Astrocyte (in vitro differentiated cells and primary cell): Measurements from ENCODE around the gene THBS4. TPM values are rescaled to one million over a fixed set of nuclear protein-coding genes. Genes with fewer than 3 reads are reported as not detected.
"Not testable (repeated sequence)": the region's sequence is repeated elsewhere in the genome, so short reads cannot be mapped to it uniquely, and the experiment has no call there.

Experiments
- DNase-seq: peaks from one replicate; pipeline ENCODE4 v3.0.0-alpha.2; 2010; ENCODE audit warnings: low read depth
- FAIRE-seq: peaks from 2 replicates; lab custom pipeline; 2011; peaks lifted over from hg19 to GRCh38; lab: Jason Lieb, UNC
- H2AFZ ChIP-seq: 2 replicates; pipeline ENCODE4 v1.6.0; 2012; ENCODE audit warnings: low read depth, low read length, inconsistent platforms
- H3K27ac ChIP-seq: 2 replicates; pipeline ENCODE4 v1.5.1; 2011; ENCODE audit warnings: low read depth, low read length, inconsistent platforms
- H3K27me3 ChIP-seq: 2 replicates; pipeline ENCODE4 v1.6.0; 2011; ENCODE audit warnings: low read length, inconsistent platforms; ENCODE audit not compliant: insufficient read depth
- H3K36me3 ChIP-seq: 2 replicates; pipeline ENCODE4 v1.5.1; 2011; ENCODE audit warnings: low read length, inconsistent platforms; ENCODE audit not compliant: insufficient read depth
- H3K4me1 ChIP-seq: 2 replicates; pipeline ENCODE4 v1.5.1; 2011; ENCODE audit warnings: low read length, inconsistent platforms; ENCODE audit not compliant: insufficient read depth
- H3K4me2 ChIP-seq: 2 replicates; pipeline ENCODE4 v1.6.0; 2012; ENCODE audit warnings: low read length, inconsistent platforms
- H3K4me3 ChIP-seq: 2 replicates; pipeline ENCODE4 v1.5.1; 2011; ENCODE audit warnings: low read depth, mild to moderate bottlenecking, low read length, inconsistent platforms; ENCODE audit not compliant: insufficient read depth
- H3K79me2 ChIP-seq: 2 replicates; pipeline ENCODE4 v1.6.0; 2012; ENCODE audit warnings: mild to moderate bottlenecking, low read length, inconsistent platforms; ENCODE audit not compliant: insufficient read depth
- H3K9ac ChIP-seq: 2 replicates; pipeline ENCODE4 v1.6.0; 2012; ENCODE audit warnings: mild to moderate bottlenecking, low read length, inconsistent platforms
- H3K9me3 ChIP-seq: 2 replicates; pipeline ENCODE4 v1.5.1; 2012; ENCODE audit warnings: low read depth, mild to moderate bottlenecking, low read length, inconsistent platforms; ENCODE audit not compliant: insufficient read depth
- H4K20me1 ChIP-seq: 2 replicates; pipeline ENCODE4 v1.6.0; 2012; ENCODE audit warnings: low read length, inconsistent platforms; ENCODE audit not compliant: insufficient read depth
- H3K27ac Mint-ChIP-seq: one replicate; pipeline ENCODE4 v1.8.0; 2021; ENCODE audit warnings: mild to moderate bottlenecking, mixed read lengths; ENCODE audit not compliant: unreplicated experiment
- H3K27me3 Mint-ChIP-seq: one replicate; pipeline ENCODE4 v1.8.0; 2021; ENCODE audit warnings: low read depth, mixed read lengths; ENCODE audit not compliant: unreplicated experiment
- H3K36me3 Mint-ChIP-seq: one replicate; pipeline ENCODE4 v1.8.0; 2021; ENCODE audit warnings: low read depth, mixed read lengths; ENCODE audit not compliant: unreplicated experiment
- H3K4me1 Mint-ChIP-seq: one replicate; pipeline ENCODE4 v1.8.0; 2021; ENCODE audit warnings: low read depth, mixed read lengths; ENCODE audit not compliant: unreplicated experiment
- H3K4me3 Mint-ChIP-seq: one replicate; pipeline ENCODE4 v1.8.0; 2021; ENCODE audit warnings: mild to moderate bottlenecking, moderate library complexity, mixed read lengths; ENCODE audit not compliant: unreplicated experiment
- H3K9me3 Mint-ChIP-seq: one replicate; pipeline ENCODE4 v1.8.0; 2021; ENCODE audit warnings: mild to moderate bottlenecking, mixed read lengths; ENCODE audit not compliant: unreplicated experiment
- EZH2 ChIP-seq: IDR thresholded peaks from 2 replicates; pipeline ENCODE4 v1.6.1; 2012; ENCODE audit warnings: mild to moderate bottlenecking, low read length, inconsistent platforms; ENCODE audit not compliant: insufficient read depth
- total RNA-seq: library from RNA; stranded (reverse); gene quantifications from 2 replicates; pipeline ENCODE4 v1.2.1, GENCODE V29; 2021
- TF ChIP-seq, protein P1 (sequence below): IDR thresholded peaks from 2 replicates; pipeline ENCODE4 v1.5.1; 2011; ENCODE audit warnings: low read depth, mild to moderate bottlenecking, inconsistent platforms, low read length, moderate library complexity; ENCODE audit not compliant: insufficient read depth

THBS4 gene
- total RNA-seq, 1 donor from 2014 or later = 1.1 TPM

- Histone ChIP-seq H3K36me3 (no peaks in the 10 kb centered on the region), H4K20me1 (no peaks in the 10 kb centered on the region), H3K9me3 (no peaks in the 10 kb centered on the region), H3K9ac (no peak overlapping the region), H3K4me1 (no peaks in the 10 kb centered on the region), H3K4me3 (no peak overlapping the region), H3K4me2 (no peak overlapping the region), H3K27ac (no peak overlapping the region), H3K27me3 (peaks cover 2% of the 10 kb centered on the region), H3K79me2 (no peaks in the 10 kb centered on the region), H2AFZ (no peak overlapping the region)
- Mint-ChIP-seq H3K27me3 (peaks cover 25% of the 10 kb centered on the region), H3K4me3 (no peak overlapping the region), H3K4me1 (peaks cover 10% of the 10 kb centered on the region), H3K36me3 (peaks cover 5% of the 10 kb centered on the region), H3K9me3 (peaks cover 6% of the 10 kb centered on the region), H3K27ac (no peak overlapping the region)
- FAIRE-seq (no peak), DNase-seq (no peak)
- TF ChIP-seq, protein P1, sequence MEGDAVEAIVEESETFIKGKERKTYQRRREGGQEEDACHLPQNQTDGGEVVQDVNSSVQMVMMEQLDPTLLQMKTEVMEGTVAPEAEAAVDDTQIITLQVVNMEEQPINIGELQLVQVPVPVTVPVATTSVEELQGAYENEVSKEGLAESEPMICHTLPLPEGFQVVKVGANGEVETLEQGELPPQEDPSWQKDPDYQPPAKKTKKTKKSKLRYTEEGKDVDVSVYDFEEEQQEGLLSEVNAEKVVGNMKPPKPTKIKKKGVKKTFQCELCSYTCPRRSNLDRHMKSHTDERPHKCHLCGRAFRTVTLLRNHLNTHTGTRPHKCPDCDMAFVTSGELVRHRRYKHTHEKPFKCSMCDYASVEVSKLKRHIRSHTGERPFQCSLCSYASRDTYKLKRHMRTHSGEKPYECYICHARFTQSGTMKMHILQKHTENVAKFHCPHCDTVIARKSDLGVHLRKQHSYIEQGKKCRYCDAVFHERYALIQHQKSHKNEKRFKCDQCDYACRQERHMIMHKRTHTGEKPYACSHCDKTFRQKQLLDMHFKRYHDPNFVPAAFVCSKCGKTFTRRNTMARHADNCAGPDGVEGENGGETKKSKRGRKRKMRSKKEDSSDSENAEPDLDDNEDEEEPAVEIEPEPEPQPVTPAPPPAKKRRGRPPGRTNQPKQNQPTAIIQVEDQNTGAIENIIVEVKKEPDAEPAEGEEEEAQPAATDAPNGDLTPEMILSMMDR = no peak
- TF ChIP-seq EZH2 = no peak
Observed at GRCh38 chr5:80106916-80107315, 71.8 kb downstream of the THBS4 start.

DNA sequence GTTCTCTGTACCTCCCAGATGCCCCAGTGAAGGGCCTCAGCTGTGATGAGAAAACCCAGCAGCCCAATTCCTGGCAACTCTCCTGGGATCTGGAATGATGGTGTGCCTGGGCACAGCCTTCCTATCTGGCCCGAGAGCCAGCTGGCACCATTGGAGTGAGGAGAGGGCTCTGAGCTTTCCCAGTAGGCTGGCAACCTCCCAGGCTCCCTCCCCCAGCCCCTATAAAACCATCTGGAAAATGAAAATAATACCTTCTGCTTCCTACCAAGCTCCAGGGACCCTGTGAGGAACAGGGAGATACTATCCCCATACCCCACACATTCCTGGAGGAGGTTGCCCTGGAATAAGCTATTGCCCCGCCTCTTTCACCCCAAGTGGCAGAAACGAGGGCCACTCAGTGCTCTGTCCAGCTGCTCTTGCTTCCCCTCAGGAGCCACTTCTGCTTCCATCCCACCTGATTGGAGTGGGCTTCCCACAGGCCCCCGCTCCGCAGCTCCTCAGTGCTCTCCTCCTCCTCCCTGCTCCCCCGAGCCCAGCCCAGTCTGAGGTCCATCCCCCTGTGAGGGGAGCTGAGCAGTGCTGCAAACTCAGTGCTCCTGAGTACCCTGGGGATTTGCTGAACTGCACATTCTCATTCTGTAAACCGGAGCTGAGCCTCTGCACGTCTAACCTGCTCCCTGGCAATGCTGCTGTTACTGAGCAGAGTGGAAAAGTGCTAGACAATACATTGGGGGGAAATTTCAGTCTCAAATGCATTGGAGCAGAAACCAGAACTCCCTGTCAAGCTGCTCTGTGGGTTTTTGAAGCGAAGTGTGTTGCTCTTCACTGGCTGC lies 74.7 kb downstream of the THBS4 start:
- no peak for DNase-seq
- Histone ChIP-seq H3K27me3 (peaks cover 2% of the 10 kb centered on the region), H4K20me1 (no peaks in the 10 kb centered on the region), H3K79me2 (no peaks in the 10 kb centered on the region), H3K27ac (no peak overlapping the region), H2AFZ (no peak overlapping the region), H3K4me2 (no peak overlapping the region), H3K36me3 (no peaks in the 10 kb centered on the region), H3K4me1 (no peaks in the 10 kb centered on the region), H3K4me3 (no peak overlapping the region), H3K9ac (no peak overlapping the region), H3K9me3 (no peaks in the 10 kb centered on the region)
- peaks cover 7% of the 10 kb centered on the region for H3K36me3 Mint-ChIP-seq
- no peak for FAIRE-seq
- peaks cover 15% of the 10 kb centered on the region for H3K27me3 Mint-ChIP-seq
- peaks cover 11% of the 10 kb centered on the region for H3K9me3 Mint-ChIP-seq
- peaks cover 10% of the 10 kb centered on the region for H3K4me1 Mint-ChIP-seq
- H3K4me3 Mint-ChIP-seq = no peak overlapping the region
- no peak for TF ChIP-seq EZH2
- TF ChIP-seq, protein P1 = no peak
- no peak overlapping the region for H3K27ac Mint-ChIP-seq

- not testable (repeated sequence) for H4K20me1 ChIP-seq, H3K9ac ChIP-seq, H3K9me3 Mint-ChIP-seq, H3K27me3 ChIP-seq, H3K27ac ChIP-seq, FAIRE-seq, H3K4me2 ChIP-seq, H3K4me3 ChIP-seq, H3K4me3 Mint-ChIP-seq, H3K9me3 ChIP-seq, H3K79me2 ChIP-seq, H2AFZ ChIP-seq, H3K4me1 Mint-ChIP-seq, H3K27me3 Mint-ChIP-seq, H3K36me3 Mint-ChIP-seq, H3K4me1 ChIP-seq, H3K27ac Mint-ChIP-seq, H3K36me3 ChIP-seq
- DNase-seq = peak; percentile 2
Observed at GRCh38 chr5:80111376-80111990, 76.3 kb downstream of the THBS4 start.
